Eye (tissue), 1 donor: ENCODE results near the gene RUNDC3A.

Experiments
- DNase-seq: peaks from one replicate; pipeline ENCODE4 v3.0.0-alpha.2; 2015

RUNDC3A gene

DNA sequence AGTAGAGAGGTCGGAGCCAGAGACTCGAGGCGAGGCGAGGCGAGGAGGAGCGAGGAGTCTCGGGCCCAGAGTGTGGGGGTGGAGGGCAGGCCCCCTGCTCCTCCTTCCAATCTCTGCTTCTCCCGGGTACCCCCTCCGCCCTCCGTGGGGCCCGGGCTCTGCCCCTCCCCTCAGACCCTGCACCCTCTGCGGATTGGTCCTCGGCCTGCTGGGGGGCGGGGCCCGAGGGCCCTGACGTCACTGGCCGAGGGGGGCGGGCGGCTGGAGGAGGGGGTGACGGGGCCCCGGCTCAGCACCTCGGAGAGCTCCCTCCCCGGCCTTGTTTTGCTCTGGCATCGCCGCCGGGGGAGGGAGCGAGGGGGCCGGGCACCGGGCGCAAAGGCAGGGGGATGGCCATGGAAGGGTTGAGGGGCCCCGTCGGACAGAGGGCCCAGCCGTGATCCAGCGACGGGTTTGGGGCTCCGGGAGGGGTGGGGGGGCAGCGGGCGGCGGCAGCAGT, at the start of gene RUNDC3A:
Gene RUNDC3A (plus strand): TSS at position 282 of the 499 bp plus-strand sequence. CDS start 232 bp downstream, outside the sequence.
- peak; percentile 97 for DNase-seq

DNA sequence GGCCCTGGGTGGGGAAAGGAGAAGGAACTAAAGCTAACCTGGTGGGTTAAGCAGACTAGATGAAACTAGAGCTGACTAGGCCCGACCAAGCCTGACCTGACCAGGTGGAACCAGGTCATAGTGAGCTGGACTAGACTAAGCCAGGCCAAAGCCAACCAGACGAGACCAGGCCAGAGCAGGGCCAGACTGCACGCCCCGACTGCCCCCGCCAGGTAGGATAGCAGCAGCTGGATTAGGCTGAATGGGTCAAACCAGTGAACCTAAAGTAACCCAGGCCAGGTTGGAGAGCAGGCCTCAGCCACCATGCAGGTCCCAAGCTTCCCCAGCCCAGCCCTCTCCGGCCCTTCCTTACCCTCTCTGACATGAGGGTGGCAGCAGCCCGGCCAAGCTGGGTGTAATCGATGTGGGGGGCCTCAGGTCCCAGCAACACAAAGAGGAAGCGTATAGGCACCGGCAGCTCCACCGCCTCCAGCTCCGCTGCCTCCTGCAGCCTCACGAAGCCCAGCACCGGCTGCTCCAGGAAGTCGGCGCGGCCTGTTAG, 49.5 kb upstream of the RUNDC3A start:
- peak; percentile 8 for DNase-seq

DNA sequence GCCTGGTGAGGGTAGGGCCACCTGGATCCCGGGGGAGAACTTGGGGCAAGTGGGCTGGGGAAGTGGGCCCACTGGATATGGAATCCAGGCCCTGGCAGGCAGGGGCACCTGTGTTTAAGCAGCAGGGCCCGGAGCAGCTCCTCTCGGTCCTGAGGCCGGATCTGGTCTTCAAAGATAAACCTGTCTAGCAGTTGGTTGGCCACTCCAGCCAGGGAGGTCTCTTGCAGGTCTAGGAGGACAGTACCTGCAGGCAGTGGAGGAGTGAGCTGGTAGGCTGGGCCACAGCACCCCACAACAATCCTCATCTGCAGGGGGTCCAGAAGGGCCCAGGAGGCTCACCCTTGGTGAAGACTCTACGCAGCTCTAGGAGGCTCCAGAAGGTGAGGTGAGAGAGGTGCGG, 48.1 kb upstream of the RUNDC3A start:
- DNase-seq = no peak

DNA sequence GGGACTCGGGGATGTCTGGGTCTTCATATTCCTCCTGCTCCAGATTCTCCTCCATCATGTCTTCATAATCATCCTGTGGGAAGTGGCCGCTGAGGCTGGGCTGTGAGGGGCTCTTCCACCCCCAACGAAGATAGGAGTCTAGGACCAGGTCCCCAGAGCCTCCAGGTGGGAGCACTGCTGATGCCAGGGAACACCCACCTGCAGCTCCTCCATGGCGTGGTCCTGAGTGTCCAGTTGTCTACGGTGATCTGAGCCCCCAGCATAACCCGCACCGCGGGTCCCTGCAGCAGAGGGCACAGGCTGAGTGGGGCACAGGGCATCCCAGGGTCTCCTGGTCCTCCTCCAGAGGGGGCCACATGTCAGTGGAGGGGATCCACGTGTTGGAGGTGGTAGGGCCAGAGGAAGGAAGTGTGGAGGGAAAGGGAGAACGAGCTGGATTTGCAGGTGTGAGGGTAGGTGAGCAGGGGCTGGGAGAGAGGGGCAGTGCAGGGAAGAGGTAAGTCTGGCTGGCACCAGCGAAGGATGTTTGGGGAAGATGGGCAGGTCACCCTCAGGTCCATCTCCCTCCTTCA, 45.7 kb upstream of the RUNDC3A start:
- no peak for DNase-seq

DNA sequence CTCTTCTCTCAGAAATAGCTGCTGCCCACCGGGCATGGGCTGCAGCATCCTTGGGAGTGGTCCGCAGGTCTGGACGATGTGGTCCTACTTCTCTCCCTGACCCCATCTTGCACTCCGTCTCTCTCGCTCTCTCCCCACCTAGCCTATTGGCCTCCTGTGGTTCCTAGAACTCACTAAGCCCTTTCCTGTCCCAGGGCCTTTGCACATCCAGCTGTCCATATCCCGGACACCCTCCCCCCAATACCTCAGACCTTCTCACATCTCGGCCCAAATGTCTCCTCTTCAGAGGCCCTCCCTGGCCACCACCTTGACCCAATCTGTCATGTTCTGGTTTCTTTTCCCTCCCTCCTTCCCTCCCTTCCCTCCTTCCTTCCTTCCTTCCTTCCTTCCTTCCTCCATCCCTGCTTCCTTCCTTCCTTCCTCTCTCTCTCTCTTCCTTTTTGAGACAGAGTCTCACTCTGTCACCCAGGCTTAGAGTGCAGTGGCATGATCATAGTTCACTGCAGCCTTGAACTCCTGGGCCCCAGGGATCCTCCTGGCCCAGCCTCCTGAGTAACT, 45.0 kb upstream of the RUNDC3A start:
- no peak for DNase-seq

DNA sequence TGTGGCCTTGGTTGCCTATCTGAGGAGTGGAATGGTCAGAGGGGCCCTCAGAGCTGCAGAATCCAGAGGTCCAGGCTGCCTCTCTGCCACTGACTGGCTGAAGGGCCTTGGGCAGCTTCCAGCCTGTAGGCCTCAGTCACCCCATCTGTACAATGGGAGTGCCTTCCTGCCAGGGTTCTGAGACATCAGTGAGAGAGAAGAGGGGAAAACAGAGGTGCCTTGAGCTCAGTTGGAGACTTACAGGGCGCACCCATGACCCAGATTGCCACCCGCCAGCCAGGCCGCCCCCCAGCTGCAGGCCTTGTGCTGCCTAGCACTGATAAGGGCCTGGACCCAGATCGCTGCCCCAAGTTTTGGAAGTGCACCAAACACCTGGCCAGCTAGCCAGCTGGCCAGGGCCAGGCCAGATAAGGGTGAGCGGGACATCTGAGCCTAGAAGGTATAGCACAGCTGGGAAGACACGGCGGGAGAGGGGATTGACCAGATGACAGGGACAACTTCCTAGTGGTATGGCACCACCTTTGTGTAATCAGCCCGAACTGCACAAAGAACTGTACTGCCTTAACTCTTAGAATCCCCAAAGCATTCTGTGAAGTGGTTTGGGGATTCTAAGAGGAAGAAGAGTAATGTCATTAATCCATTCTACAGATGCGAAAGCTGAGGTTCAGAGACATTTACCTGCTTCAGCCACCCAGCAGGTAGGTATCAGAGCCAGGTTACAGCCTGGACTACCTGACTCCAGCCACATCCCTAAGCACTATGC, 41.8 kb upstream of the RUNDC3A start:
- DNase-seq = no peak

DNA sequence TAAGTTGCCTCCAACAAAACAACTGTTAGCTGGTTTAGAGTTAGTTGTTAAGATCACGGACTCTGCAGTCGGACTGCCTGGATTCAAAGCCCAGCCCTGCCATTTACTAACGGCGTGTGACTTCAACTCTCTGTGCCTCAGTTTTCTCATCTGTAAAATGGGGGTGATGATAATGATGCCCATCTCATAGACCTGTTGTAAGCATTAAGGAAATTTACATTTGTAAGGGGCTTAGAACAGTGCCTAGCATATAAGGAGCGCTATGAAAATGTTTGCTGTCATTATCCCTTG, 41.3 kb upstream of the RUNDC3A start:
- no peak for DNase-seq

DNA sequence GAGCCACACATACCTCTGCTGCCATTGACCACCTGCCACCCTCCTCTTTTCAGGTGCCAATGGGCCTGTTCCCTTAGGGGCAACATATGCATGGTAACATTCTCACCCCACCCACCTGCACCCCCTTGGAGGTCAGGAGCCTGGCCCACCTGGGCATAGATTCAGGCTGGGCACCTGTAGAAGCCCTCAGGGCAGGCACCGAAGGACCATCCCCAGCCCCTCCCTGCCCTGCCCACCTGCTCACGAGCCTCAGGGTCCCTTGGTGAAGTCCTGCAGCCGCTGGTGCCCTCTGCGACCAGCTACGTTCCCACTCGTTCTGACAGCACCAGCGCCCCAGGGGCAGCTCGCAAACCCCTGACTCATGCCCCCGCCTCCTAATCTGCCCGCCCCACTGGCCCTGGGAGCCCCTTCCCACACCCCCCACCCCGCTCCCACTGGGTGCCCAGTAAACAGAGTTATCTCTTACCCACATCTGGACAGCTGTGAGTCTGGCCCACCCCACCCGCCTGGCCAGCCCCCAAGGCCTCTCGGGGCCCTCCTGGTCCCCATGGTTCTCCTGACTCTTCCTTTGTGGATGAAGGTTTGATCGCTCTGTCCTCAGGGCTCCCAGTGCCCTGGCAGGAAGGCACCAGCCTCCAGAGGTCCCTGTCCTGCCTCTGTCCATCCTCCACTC, 40.4 kb upstream of the RUNDC3A start, which contains the start of gene SLC4A1:
Gene SLC4A1 (minus strand): TSS at position 318 of the 673 bp plus-strand sequence. CDS start 5,269 bp downstream, outside the sequence.
- DNase-seq = no peak

DNA sequence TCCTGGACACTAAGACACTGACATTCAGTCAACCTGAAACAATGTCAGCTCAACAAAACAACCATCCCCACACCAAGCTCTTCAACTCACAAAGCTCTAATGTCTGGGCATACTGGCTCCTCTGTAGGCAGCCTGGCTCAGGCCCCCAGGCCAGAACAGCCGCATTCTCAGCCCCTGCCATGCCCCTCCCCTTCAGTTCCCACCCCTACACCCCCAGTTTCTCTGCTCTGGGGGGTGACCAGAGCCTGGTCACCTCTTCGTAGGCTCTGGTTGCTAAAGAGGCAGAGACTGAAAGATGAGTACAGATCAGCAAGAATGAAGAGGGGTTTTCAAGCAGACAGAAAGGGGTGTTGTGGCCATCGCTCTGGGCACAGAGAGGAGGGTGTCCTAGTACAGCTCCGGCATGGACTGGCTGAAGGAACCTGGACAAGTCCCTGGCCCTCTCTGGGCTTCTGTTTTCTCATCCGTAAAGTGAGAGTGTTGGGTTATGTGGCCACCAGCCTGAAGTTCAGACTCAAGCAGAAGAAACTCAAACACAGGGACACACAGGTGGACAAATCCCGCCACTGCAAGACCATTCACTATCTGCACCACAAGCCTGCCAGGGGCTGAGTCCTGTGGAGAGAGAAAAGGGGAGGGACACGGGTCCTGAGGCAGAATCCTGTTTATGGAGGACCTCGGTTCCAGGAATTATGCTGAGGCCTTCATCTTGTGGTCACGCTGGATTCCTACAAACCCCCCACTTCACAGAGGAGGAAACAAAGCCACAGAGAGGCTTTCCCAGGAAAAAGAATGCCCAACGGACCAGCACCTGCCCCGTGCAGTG, 39.5 kb upstream of the RUNDC3A start:
- peak; percentile 10 for DNase-seq

DNA sequence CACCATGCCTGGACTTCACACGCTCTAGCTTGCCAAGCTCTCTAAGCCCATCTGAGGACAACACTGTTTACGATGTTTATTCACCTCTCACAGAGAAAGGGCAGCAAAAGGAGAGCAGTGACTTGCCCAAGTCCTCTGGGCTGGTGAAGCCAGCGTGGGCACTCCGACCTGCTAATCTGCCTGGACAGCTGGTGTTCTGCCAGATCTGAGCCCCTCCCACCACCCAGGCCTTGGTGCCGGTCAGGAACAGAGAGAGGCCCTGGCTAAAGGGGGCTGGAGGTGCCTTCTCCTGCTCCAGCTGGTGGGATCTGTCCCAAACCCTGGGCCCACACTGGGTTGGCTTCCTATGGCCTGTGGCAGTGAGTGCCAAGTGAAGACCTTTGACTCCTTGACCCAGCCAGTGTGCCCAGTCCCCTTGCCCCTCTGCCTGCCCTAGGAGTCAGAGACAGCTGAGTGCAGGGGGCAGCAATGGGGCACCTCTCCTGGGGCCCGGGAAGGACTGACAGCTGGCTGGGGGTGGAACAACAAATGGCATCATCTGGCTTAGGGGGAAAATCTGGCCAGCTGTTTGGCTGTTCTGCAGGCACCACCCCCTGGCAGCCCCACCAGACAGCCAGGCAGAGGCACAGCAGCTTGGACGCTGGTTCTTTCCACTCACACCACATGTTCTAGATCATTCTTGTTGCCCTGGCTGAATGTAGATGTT, 38.7 kb upstream of the RUNDC3A start:
- DNase-seq = peak; percentile 27

DNA sequence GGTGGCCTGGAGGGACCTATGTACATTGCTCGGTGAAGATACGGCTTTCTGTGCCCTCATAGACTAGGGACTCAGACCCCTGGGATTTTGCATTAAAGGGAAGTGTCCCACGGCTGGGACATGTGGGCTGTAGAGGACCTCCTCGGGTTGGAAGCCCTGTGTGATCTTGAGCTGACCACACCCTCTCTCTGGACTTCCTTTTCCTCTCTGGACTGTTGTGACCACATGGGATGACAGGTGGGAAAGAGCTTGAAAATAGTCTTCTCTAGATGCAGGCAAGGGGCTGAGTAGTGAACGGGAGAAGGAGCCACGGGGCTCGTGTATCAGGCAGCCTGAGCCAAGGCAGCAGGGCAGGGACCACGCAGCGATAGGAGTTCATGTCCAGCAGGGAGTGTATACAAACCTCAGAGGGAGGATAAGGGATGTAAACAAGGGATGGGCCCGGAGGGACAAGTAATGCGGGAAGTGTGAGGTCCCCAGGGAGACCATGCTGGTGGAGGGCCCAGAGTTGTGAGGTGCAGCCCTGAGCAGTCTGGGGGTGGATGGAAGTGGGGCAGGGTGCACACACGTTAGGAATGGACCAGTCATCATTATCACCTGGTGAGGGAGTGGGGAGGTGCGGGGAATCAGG, 36.0 kb upstream of the RUNDC3A start:
- no peak for DNase-seq

DNA sequence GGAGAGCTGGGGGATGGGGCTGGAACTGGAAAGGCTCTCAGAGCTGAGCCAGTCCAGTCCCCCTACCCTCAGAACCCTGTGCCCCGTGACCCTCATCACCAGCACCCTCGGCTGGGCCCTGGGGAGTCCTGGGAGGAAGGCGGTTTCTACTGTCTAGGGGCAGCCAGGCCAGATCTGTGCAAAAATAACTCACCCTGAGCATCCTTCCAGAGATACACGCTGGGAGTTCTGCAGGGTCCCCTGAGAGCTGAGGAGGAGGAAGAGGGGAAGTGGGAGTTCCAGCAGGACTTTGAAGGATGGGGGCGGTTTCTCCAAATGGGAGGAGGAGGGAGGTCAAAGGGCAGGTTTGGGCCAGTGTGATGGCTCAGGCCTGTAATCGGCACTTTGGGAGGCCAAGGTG, 35.4 kb upstream of the RUNDC3A start:
- no peak for DNase-seq

DNA sequence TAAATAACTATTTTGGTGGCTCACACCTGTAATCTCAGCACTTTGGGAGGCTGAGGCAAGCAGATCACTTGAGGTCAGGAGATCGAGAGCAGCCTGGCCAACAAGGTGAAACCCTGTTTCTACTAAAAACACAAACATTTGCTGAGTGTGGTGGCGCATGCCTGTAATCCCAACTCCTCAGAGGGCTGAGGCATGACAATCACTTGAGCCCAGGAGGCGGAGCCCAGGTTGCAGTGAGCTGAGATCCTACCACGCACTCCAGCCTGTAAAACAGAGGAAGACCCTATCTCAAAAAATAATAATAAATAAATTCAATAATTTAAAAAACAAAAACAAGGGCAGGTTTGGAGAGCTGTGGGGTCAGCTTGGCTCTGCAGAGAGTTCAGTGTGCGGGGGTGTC, 34.8 kb upstream of the RUNDC3A start:
- no peak for DNase-seq

DNA sequence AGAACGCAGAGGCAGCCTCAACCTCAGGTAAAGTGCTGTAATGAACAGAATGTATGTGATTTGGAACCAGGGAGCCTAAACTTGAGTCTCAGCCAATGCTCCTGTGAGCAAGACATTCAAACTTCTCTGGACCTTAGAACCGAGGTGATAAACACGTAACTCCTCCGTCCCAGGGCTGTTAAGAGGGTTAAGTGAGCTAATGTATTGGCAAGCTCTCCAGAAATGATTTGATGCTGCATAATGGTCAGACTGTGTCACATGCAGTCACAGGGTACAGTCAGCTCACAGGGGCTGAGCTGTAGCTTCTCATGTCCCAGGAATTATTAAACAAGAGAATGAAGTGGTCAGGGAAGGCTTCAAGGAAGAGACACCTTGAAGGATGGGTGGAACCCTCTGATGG, 30.4 kb upstream of the RUNDC3A start:
- no peak for DNase-seq

DNA sequence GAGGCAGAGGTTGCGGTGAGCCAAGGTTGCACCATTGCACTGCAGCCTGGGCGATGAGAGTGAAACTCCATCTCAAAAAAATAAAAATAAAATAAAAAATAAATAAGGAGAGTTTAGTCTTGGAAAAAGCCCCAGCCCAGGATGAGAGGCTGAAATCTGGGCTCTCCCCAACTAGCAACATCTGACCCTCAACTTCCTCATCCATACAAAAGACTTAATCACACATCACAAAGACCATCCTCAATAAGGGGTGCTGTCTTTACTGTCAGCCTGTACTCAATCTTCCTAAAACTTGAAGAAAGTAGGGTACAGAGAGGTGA, 29.1 kb upstream of the RUNDC3A start:
- no peak for DNase-seq

DNA sequence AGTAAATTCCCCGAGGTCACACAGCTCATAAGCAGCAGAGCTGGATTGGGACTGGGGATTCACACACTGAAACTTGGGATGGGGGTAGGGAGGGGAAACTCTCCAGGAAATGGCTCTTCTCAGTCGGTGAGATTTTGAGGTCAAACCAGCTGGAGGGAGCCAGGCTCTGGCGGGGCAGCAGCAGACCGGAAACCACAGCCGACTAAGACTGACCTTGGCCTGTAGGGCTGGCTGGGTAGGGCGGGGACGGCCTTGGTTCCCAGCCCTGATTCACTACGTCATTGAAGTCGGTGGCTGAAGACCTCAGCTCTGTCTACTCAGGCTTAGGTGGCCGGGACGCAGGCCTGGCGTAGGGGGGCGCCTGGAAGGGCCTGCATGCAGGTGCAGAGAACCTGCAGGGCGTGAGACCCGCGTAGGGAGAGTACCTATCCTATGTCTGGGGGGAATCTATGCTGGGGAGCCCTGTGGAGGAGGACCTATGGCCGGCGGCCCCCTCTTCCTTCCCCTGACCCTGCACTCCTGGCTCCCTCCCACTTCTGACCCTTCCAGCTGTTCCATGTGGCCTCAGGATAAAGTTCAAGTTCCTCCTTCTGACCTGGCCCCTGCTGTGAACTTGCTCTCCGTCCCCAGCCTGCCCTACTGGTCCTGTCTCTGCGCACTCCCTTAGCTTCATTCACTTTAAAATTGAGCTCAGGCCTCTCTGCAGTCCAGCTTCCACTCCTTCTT, 28.6 kb upstream of the RUNDC3A start:
- DNase-seq = peak; percentile 30

DNA sequence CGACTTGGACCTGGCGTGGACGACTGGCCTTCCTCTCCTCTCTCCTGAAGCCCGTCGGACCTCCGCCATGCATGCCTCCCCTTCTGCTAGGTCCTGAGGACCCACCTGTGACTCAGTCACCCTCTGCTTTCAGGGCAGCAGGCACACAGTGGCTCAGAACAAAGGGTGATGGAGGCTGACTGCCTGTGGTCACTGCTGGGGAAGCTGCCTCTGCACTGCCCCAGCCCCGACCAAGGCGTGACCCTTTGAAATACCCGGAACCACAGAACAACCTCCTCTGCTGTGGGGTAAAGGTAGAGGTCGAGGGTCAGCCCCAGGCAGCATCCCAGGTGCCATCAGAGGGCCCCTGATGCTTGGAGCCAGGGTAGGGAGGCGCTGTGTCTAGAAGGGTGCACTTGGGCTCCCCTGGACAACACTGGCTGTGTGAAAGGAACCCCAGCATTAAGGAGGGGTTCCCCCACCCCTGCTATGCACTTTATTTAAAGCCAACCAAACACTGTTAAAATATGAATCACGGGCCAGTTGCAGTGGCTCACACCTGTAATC, 27.9 kb upstream of the RUNDC3A start:
- DNase-seq = no peak

DNA sequence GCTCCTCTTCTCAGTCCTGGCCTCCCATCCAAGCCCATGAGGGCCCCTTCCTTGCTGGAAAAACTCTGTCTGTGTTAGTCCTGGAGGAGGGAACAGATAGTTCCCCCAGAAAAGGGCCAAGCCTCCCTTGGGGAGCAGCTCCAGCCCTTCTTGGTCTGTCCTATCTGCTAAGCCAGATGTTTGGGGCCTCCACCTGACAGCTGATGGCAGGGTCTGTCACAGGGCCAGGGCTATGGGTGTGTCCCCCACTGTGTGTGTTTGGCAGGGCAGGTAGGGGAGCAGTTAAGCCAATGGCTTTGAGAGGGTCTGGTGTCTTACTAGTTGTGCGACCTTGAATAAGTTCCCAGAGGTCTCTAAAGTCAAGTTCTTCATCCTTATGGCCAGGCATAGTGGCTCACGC, 26.8 kb upstream of the RUNDC3A start:
- no peak for DNase-seq

DNA sequence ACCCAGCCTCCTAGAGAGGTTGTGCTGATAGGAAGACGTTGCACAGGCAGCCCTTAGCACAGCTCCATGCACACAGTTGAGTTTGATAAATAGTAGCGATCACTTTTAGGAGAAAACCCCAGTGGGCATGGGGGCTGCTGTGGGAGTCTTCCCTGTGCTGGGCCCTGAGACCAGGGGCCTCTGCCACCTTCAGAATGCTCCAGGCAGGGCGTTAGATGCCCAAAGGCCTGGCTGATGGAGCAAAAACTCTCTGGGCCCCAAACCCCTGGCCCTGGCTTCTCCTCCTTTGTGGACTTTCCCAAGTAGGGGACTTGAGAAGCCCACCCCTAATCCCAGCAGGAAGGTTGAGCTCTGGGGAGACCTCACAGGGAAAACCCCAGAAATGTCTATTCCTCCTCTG, 26.1 kb upstream of the RUNDC3A start:
- DNase-seq = no peak

DNA sequence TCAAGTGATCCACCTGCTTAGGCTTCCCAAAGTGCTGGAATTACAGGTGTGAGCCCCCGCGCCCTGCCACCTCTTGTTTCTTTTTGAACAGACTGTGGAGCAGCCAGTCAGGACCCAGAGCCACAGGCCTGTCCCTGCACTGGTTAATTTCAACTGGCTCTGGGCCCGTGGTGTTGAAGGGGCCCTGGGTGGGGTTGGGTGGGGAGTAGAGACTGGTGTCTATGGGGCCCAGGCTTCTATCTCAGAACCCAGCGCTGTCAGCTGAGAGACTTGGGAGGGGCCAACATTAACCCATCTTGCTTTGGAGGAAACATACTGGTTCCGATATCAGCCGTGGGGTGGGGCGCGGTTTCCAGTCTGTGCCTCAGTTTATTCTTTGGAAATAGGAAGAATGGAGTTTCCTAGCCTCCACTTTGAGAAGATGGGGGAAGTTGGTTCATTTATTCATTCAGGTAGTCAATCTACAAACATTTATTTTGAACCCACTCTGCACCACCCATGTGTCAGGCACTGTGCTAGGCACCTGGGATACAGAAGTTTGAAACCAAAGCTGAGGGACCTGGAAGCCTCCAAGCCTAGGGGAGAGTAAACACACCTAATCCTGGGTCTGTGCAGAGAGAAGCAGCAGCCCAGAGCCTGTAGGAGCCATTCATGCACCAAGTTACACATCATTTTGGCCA, 24.9 kb upstream of the RUNDC3A start:
- DNase-seq = no peak
